GM19239 (cell line): Measurements from ENCODE around the gene ZNF891.

Experiments used
- DNase-seq: peaks from one replicate; pipeline ENCODE4 v3.0.0; 2011; ENCODE audit warnings: low spot score; ENCODE audit not compliant: insufficient read length
- FAIRE-seq: peaks from 2 replicates; lab custom pipeline; 2011; peaks lifted over from hg19 to GRCh38; lab: Jason Lieb, UNC

Gene ZNF891

DNA sequence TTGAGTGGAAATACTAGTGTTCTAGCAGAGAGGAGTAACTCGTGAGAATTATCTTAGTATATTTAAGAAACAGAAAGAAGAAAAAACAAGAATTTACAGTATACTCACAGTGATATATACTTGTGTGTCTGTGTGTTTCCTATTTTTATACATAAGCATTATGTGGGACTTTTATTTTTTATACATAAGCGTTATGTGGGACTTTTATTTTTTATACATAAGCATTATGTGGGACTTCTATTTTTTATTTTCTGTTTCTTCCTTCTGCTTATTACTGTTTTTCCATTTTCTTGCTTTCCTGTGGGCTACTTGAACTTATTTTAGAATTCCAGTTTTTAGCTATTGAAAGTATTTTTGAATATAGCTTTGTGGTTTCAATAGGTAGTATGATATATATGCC is 56.2 kb downstream of the ZNF891 start:
- DNase-seq, result no peak
- FAIRE-seq, result no peak

DNA sequence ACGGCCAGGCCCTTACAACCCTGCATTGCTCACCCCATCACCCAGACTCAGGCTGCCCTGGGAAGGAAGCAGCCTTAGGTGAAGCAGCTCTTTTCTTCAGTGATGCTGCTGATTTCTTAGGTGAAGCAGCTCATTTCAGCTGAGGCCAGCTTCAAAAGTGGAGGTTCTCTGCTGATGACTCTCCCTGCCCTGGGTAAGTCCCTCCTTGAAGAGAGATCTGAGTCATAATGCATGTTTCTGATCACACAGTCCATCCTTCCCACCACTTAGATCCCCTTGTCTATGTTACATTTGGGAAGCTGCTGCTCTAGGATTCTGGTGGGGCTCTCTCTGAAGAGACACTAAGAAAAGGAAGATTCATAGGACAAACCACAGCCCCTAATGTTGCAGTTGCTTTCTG is 66.5 kb downstream of the ZNF891 start:
- no peak for DNase-seq
- FAIRE-seq, result no peak

DNA sequence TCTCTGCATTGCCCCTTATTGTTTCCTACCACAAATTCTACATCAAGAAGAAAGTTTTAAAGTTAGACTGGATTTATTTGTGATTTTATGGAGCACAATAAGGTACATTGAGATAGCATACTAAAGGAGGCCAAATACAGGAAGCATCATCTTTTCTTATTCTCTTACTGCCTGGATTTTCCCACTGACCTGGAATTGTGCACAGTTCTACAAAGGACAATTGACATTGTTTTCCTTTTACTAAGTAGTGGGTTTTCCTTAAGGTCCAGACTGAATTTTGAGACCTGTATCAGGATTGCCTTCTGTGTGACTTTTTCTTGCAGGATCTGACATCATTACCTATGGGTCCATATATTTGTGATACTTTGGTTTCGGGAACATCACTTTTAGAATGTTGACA is 68.1 kb downstream of the ZNF891 start:
- FAIRE-seq, result no peak
- DNase-seq, result no peak

DNA sequence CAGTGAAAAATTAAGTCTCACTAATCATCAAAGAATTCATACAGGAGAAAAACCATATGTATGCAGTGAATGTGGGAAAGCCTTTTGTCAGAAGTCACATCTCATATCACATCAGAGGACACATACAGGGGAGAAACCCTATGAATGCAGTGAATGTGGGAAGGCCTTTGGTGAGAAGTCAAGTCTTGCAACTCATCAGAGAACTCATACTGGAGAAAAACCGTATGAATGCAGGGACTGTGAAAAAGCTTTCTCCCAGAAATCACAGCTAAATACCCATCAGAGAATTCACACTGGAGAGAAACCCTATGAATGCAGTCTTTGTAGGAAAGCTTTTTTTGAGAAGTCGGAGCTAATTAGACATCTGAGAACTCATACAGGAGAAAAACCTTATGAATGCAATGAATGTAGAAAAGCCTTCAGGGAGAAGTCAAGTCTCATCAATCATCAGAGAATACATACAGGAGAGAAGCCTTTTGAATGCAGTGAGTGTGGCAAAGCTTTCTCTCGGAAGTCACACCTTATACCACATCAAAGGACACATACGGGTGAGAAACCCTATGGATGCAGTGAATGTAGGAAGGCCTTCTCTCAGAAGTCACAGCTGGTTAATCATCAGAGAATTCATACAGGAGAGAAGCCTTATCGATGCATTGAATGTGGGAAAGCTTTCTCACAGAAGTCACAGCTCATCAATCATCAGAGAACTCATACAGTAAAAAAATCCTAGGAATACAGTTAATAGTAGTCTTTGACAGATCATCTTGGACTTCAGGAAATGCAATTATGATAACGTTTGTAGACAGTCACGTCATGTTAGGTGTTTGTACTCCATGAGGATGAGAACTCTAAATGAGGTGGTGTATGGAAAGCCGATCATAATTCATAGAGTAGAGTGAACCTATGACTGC is 71.6 kb downstream of the ZNF891 start:
- DNase-seq, result no peak

DNA sequence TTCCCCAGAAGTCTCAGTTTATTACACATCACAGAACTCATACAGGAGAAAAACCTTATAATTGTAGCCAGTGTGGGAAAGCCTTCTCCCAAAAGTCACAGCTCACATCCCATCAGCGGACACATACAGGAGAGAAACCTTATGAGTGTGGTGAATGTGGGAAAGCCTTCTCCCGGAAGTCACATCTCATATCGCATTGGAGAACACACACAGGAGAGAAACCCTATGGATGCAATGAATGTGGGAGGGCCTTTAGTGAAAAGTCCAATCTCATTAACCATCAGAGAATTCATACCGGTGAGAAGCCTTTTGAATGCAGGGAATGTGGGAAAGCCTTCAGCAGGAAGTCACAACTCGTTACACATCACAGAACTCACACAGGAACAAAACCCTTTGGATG is 72.6 kb downstream of the ZNF891 start:
- no peak for DNase-seq
- FAIRE-seq, result no peak

More for the DNA sequence above, 71.6 kb downstream of the ZNF891 start:
- peak; percentile 64 for FAIRE-seq
